Esophagus (tissue), 2 donors: ENCODE data around the gene ERC2. TPM values are rescaled to one million over a fixed set of nuclear protein-coding genes. Genes with fewer than 3 reads are reported as not detected.
A peak's percentile ranks its signal among the peaks of the same experiment; 100 is the strongest.

Experiments
- H3K27ac ChIP-seq, 2 donors: one replicate each; pipeline ENCODE4 v1.5.1; 2013; ENCODE audit warnings: low read depth in 2 of 2, mild to moderate bottlenecking in 2 of 2, inconsistent platforms in 1 of 2, low read length in 1 of 2, moderate library complexity in 1 of 2
- H3K27me3 ChIP-seq, 2 donors: one replicate each; pipeline ENCODE4 v1.6.1; 2013; ENCODE audit warnings: low read length in 2 of 2, control low read depth in 1 of 2, mild to moderate bottlenecking in 1 of 2; ENCODE audit not compliant: insufficient read depth in 2 of 2, control insufficient read depth in 1 of 2
- H3K36me3 ChIP-seq, 2 donors: one replicate each; pipeline ENCODE4 v1.6.1; 2013; ENCODE audit warnings: low read length in 1 of 2; ENCODE audit not compliant: control insufficient read depth in 2 of 2, insufficient read depth in 2 of 2
- H3K4me1 ChIP-seq, 2 donors: one replicate each; pipeline ENCODE4 v1.6.1; 2013; ENCODE audit warnings: low read length in 1 of 2; ENCODE audit not compliant: control insufficient read depth in 2 of 2, insufficient read depth in 2 of 2
- H3K4me3 ChIP-seq, 2 donors: one replicate each; pipeline ENCODE4 v1.5.1; 2013; ENCODE audit warnings: low read length in 2 of 2, mild to moderate bottlenecking in 2 of 2, low read depth in 1 of 2, moderate library complexity in 1 of 2
- H3K9me3 ChIP-seq, 2 donors: one replicate each; pipeline ENCODE4 v1.6.1; 2013; ENCODE audit warnings: mild to moderate bottlenecking in 2 of 2, low read depth in 1 of 2, low read length in 1 of 2, moderate library complexity in 1 of 2; ENCODE audit not compliant: control insufficient read depth in 2 of 2, insufficient read depth in 1 of 2
- WGBS, 2 donors: extraction: QIAGEN DNeasy Blood & Tissue Kit; methylation state at CpG; one replicate each; pipeline ENCODE4 v1.1.7; 2013; 5-methylcytosine and 5-hydroxymethylcytosine counted together
- polyA plus RNA-seq, 2 donors: library from polyadenylated mRNA; stranded (reverse); fragments of 200-250 nt; gene quantifications; one replicate each; pipeline ENCODE4 v1.2.3, GENCODE V29; 2013
- donor health status: healthy with polysubstance abuse.
- donor health status: Bipolar disorder and iron deficiency.

Gene ERC2
- polyA plus RNA-seq, 2 donors, result 0.18 to 0.20 TPM

DNA sequence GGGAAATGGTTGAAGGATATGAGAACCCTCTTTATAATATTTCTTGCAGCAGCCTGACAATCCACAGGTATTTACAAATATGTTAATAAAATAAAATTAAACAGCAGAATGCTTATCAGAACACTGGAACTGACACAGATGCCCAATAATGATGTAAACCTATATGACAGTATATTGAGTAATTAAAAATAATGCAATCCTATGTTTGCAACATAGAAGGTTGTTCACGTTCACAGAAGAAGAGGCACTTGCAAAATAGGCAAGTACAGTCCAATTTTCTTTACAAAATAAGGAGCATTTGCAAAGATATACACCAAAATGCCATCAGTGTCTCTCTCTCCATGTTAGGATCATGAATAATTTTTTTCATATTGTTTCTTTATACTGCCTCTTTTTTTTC, 584.2 kb downstream of the ERC2 start:
- Histone ChIP-seq H3K27ac (no peak overlapping the region), H3K9me3 (no peaks in the 10 kb centered on the region), H3K4me1 (peaks cover 0 to 2% of the 10 kb centered on the region in 2 donors), H3K27me3 (no peaks in the 10 kb centered on the region), H3K36me3 (no peaks in the 10 kb centered on the region), H3K4me3 (no peak overlapping the region)
- WGBS, 2 donors, result 55 to 63% methylated on average over 1 of the region's 1 CpG

DNA sequence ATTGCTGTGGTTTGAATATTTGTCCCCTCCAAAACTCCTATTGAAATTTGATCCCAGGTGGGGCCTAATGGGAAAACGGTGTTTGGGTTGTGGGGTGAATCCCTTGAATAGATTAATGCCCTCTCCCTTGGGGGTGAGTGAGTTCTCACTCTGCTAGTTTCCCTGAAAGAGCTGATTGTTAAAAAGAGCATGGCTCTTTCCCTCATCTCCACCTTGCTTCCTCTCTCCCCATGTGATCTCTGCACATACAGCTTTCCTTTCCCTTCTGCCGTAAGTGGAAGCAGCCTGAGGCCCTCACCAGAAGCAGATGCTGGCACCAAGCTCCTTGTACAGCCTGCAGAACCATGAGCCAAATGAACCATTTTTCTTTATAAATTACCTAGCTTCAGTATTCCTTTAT, 586.3 kb downstream of the ERC2 start:
- Histone ChIP-seq H3K4me3 (no peak overlapping the region), H3K27ac (peak overlapping the region in 1 of 2 donors; percentile 31), H3K9me3 (no peaks in the 10 kb centered on the region), H3K27me3 (no peaks in the 10 kb centered on the region), H3K4me1 (peaks cover 0 to 2% of the 10 kb centered on the region in 2 donors), H3K36me3 (no peaks in the 10 kb centered on the region)
- 24 to 70% methylated on average over 2 of the region's 2 CpGs for WGBS, 2 donors

DNA sequence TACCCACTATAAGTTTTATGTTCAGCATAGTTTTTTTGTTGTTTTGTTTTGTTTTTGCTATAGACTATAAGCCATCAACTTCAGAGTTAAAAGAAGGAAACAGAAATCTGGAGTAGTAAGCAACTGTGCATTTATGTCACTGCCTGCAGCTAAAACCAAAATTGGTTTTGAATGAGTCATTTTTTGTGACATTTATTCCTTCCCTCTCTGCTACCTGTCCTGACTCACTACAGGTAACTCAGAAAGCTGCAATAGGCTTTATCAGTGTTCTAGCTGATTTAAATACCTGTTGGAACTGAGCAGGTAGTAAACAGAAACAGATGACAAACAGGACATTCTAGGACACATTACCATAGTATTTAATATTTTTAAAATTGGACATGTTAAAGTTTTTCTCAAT, 587.9 kb downstream of the ERC2 start:
- H3K9me3 ChIP-seq, result no peaks in the 10 kb centered on the region
- H3K27ac ChIP-seq, result no peak overlapping the region
- no peaks in the 10 kb centered on the region for H3K36me3 ChIP-seq
- H3K4me1 ChIP-seq, result peaks cover 0 to 2% of the 10 kb centered on the region in 2 donors
- H3K4me3 ChIP-seq, result no peak overlapping the region
- peaks cover 0 to 3% of the 10 kb centered on the region in 2 donors for H3K27me3 ChIP-seq

DNA sequence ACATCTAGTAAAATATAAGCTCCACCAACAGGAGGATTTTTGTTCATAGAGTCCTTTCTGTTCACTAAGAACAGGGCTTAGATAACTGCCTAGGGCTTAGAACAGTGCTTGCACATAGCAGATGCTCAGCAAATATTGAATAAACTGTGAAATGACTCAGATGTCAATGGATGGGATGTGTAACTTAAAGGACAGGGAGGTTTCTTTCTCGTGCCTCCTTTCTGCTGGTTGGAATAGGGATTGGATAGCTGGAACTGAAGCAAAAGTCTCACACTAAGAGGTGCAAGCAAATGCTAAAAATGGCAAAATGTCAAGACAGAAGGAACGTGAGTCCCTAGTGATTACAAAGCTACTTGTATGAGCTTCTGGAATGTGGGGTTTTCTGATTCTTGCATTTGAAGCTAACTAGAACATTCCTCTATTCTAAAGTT, 588.4 kb downstream of the ERC2 start:
- no peaks in the 10 kb centered on the region for H3K36me3 ChIP-seq
- 17 to 32% methylated on average over 2 of the region's 2 CpGs for WGBS, 2 donors
- no peak overlapping the region for H3K4me3 ChIP-seq
- peak overlapping the region; percentile 4 to 31 for H3K27ac ChIP-seq
- H3K27me3 ChIP-seq, result peaks cover 0 to 3% of the 10 kb centered on the region in 2 donors
- no peaks in the 10 kb centered on the region for H3K9me3 ChIP-seq
- H3K4me1 ChIP-seq, result peaks cover 0 to 2% of the 10 kb centered on the region in 2 donors

DNA sequence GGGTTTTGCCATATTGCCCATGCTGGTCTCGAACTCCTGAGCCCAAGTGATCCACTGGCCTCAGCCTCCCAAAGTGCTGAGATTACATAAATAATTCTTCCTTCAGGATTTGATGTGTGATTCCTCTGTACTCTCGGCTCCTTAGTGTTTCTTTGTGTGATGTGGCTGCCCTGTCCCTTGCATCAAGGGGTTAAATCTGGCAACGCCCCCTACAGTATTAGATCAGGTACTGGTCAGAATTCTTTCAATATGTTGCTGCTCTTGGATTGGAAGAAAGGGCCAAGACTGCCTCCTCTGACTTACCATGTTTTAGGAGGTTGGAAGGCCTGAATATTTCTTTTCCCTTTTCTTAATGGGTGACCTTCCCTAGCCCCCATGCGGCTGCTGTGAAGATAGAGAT, 590.6 kb downstream of the ERC2 start:
- peaks cover 0 to 3% of the 10 kb centered on the region in 2 donors for H3K27me3 ChIP-seq
- 85% methylated on average over 4 of the region's 4 CpGs for WGBS, 2 donors
- H3K27ac ChIP-seq, result no peak overlapping the region
- H3K9me3 ChIP-seq, result no peaks in the 10 kb centered on the region
- peaks cover 0 to 2% of the 10 kb centered on the region in 2 donors for H3K4me1 ChIP-seq
- no peaks in the 10 kb centered on the region for H3K36me3 ChIP-seq
- no peak overlapping the region for H3K4me3 ChIP-seq

DNA sequence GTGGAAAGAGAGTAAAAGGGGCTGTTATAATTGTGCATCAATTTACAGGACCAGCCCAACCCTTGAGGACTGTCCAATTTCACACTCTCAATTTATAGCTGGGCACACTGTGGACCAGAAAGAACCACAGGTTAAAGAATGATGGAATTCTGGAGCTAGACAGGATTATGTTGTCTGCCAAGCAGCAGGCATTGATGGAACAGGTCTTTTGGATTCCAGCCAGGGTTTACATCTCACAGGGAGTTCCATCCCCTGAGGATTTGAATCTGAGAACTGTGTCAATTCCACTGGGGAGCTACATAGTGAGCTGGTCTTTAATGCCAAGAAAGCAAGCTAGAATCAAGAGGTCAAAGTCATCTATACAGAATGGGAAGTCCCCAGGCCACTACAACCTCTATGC, 591.7 kb downstream of the ERC2 start:
- Histone ChIP-seq H3K36me3 (no peaks in the 10 kb centered on the region), H3K27ac (no peak overlapping the region), H3K9me3 (no peaks in the 10 kb centered on the region), H3K4me3 (no peak overlapping the region), H3K4me1 (peaks cover 0 to 2% of the 10 kb centered on the region in 2 donors), H3K27me3 (peaks cover 0 to 3% of the 10 kb centered on the region in 2 donors)

DNA sequence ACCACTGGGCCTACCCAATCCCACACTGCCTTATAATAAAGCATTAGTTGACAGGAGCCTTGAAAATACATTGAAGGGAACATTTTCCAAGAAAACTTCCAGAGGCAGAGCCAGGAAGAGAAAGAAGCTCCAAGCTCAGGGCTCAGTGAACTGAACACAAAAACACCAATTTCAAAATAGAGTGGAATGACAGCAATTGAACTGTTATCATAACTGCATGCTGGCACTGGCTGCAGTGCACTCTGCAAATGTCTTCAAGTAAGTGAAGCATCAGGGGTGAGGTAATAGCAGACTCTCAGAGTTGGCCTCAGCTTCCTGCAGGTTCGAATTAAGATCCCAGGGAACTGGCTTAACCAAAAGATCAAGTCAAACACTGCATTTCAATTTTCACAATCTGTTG, 593.2 kb downstream of the ERC2 start:
- H3K27me3 ChIP-seq, result peaks cover 0 to 3% of the 10 kb centered on the region in 2 donors
- H3K4me3 ChIP-seq, result no peak overlapping the region
- H3K27ac ChIP-seq, result no peak overlapping the region
- no peaks in the 10 kb centered on the region for H3K36me3 ChIP-seq
- 46 to 73% methylated on average over 1 of the region's 1 CpG for WGBS, 2 donors
- H3K9me3 ChIP-seq, result no peaks in the 10 kb centered on the region
- peaks cover 0 to 2% of the 10 kb centered on the region in 2 donors for H3K4me1 ChIP-seq

DNA sequence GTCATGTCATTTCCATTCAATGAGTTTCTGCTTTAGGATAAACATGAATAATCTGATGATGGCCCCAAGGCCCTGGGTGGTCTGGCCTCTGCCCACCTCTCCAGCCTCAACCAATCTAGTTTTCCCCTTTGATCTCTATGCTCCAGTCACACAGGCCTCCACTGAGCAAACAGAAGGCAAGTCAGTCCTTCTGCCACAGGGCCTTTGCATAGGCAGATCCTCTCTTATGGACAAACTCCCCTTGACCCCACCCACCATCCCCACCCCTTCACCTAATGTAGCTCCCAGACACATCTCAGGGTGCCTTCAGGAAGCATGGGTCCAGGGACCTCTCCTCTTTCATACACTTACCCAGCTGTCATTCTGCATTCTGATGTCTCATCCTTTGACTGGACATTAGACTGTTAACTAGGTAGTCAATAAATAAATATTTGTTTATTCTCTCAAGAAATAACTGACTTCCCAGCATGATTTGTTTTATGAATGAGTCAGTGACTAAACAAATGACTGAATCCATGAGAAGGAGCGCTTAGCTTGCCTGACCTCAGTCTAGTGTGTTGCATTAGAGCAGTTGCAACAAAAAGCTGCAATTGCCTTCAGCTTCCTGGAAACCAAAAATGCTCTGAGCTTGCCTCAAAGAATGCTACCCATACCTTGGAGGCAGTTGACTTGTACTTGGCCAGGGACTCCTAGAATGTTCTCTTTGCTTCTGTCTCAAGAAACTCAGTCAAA, 594.6 kb downstream of the ERC2 start:
- WGBS, 2 donors, result 78 to 84% methylated on average over 1 of the region's 1 CpG

DNA sequence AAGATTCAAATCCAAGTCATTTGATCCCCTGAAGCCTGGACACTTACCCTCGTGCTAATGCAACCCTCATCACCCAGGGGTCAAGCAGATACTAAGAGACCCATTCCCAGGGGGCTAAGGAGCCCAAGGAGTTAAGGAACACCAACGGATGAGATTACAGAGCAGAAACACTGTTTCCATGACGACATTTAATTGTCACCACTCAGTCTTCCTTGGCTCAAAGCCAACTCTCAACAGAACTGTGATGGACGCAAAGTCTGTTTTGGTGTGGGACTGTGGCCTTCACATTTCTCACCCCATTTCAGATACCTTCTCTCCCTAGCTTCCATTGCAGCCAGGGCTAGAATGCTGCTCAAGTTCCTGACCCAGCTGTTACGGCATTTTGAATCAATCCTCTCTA, 597.7 kb downstream of the ERC2 start:
- Histone ChIP-seq H3K36me3 (no peaks in the 10 kb centered on the region), H3K4me1 (no peaks in the 10 kb centered on the region), H3K4me3 (no peak overlapping the region), H3K27me3 (no peaks in the 10 kb centered on the region), H3K27ac (no peak overlapping the region), H3K9me3 (no peaks in the 10 kb centered on the region)
- 70 to 74% methylated on average over 5 of the region's 5 CpGs for WGBS, 2 donors

More for the DNA sequence above, 594.6 kb downstream of the ERC2 start:
- no peaks in the 10 kb centered on the region for H3K4me1 ChIP-seq
- no peaks in the 10 kb centered on the region for H3K9me3 ChIP-seq
- no peak overlapping the region for H3K27ac ChIP-seq
- no peaks in the 10 kb centered on the region for H3K36me3 ChIP-seq
- no peak overlapping the region for H3K4me3 ChIP-seq
- H3K27me3 ChIP-seq, result peaks cover 0 to 3% of the 10 kb centered on the region in 2 donors

DNA sequence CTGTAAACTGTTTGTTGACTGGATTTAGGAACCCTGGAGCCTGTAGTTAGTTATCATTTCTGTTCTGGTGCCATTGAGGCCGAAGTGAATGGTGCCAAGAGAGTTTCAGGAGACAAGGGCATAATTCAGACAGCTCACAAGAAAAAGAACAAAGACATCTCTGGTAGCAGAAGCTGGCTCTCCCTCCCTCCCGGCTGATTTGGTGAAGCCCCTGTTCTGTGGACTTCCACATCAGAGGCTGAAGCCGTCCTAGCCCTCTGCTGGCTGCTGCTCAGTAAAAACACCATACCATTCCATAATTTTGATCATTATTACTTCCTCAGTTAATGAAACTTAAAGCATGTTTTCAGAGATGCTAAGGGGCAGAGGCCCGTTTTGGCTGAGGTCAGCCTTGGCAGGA, 599.9 kb downstream of the ERC2 start:
- 72 to 80% methylated on average over 4 of the region's 4 CpGs for WGBS, 2 donors
- Histone ChIP-seq H3K4me1 (no peaks in the 10 kb centered on the region), H3K4me3 (no peak overlapping the region), H3K27ac (no peak overlapping the region), H3K36me3 (no peaks in the 10 kb centered on the region), H3K9me3 (no peaks in the 10 kb centered on the region), H3K27me3 (no peaks in the 10 kb centered on the region)
